ENCODE results near the gene ZBTB2. TPM values are rescaled to one million over a fixed set of nuclear protein-coding genes. Genes with fewer than 3 reads are reported as not detected.

Gene ZBTB2
- total RNA-seq, 1 experiment from 2014 or later, result 14.3 TPM

DNA sequence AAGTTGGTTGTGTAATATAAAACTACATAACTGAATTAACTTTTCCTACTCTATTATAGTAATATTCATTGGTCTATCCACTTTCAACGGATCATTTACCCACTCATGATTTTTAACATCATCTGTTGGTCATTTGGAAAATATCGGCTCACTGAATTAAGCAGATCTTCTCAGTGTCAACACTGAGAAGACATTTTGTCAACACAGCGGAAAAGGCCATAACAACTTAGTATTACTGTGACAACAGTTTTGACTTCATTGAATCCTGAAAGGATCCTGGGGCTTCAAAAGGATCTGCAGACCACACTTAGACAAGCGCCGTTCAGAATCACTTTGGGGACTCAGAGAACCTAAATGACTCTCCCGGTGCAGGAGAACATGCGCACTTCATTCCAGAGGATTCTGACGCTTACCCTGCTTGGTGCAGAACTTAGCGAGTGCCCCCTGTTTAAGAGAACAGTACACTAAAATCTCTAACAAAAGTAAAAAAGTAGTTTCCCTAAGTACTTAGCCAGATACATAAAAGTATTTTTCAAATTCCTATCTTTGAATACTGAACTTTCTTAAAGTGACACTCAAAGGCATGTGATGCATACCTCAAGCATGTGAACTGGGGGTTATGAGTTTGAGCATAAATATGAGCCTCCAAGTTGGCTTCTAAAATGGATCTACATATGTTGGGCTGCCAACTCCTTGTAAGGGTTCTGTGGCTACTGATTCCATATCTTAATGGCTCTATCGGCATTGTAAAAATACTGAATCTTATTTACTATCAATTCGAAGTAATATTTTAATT, 4.0 kb downstream of the ZBTB2 start:
- H3K27ac Mint-ChIP-seq, result no peak overlapping the region; the same call in 1 of the 2 replicates
- H3K27me3 Mint-ChIP-seq (ENCODE audit: low read depth), result no peaks in the 10 kb centered on the region
- H3K9me3 Mint-ChIP-seq, result no peaks in the 10 kb centered on the region
- H3K4me3 Mint-ChIP-seq, result no peak overlapping the region
- POLR2A ChIA-PET, result no interaction called here
- ATAC-seq, result no peak
- no peak for DNase-seq (ENCODE audit: low spot score)
- TF ChIP-seq TP53 (CRISPR knock-in tag; IDR thresholded peaks at IDR 0.05) (no peak), AR (CRISPR knock-in tag; IDR thresholded peaks at IDR 0.05) (no peak), ZNF121 (CRISPR knock-in tag; IDR thresholded peaks at IDR 0.05) (no peak), MLX (CRISPR knock-in tag; IDR thresholded peaks at IDR 0.05) (no peak), GTF2I (CRISPR knock-in tag; conservative IDR thresholded peaks at IDR 0.05) (no peak), MXD4 (CRISPR knock-in tag; IDR thresholded peaks at IDR 0.05; ENCODE audit: borderline replicate concordance) (no peak), NFYB (CRISPR knock-in tag; conservative IDR thresholded peaks at IDR 0.05; ENCODE audit: low read depth) (no peak), SP1 (CRISPR knock-in tag; conservative IDR thresholded peaks at IDR 0.05) (no peak), PREB (CRISPR knock-in tag; IDR thresholded peaks at IDR 0.05; ENCODE audit: borderline replicate concordance) (no peak), ZNF219 (CRISPR knock-in tag; IDR thresholded peaks at IDR 0.05; ENCODE audit: borderline replicate concordance) (no peak), GRHL2 (CRISPR knock-in tag; IDR thresholded peaks at IDR 0.05; ENCODE audit: insufficient replicate concordance, severe bottlenecking) (no peak), ZNF232 (CRISPR knock-in tag; IDR thresholded peaks at IDR 0.05) (no peak), PRRX2 (CRISPR knock-in tag; IDR thresholded peaks at IDR 0.05) (no peak), TEAD1 (CRISPR knock-in tag; IDR thresholded peaks at IDR 0.05) (no peak), ZBTB43 (CRISPR knock-in tag; IDR thresholded peaks at IDR 0.05) (no peak), MYBL2 (CRISPR knock-in tag; IDR thresholded peaks at IDR 0.05) (no peak), FOXK1 (CRISPR knock-in tag; IDR thresholded peaks at IDR 0.05) (no peak), ZBTB21 (CRISPR knock-in tag; IDR thresholded peaks at IDR 0.05; ENCODE audit: borderline replicate concordance) (no peak), EMX1 (CRISPR knock-in tag; IDR thresholded peaks at IDR 0.05) (no peak)
- H3K4me1 Mint-ChIP-seq, result peaks cover 34% of the 10 kb centered on the region
- CTCF ChIA-PET, result no interaction called here
- H3K36me3 Mint-ChIP-seq, result no peaks in the 10 kb centered on the region

DNA sequence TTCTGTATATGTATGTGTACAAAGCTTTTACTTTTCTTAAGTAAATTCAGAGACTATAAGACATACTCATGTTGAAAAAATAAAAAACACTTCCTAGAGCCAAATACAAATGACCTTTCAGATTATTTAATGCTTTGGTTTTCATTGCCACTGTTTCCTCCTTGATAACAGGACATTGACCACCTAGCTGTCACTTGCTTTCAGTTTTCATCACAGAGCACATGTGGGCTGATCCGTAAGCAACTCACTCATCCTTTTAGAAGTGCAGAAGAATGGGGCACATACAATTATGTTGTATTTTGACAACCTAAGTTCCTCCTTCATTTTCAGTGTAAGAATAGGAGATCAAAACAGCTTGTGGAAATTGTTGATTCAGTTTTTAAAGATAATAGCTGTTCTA, 6.2 kb downstream of the ZBTB2 start:
- H3K4me3 Mint-ChIP-seq, result no peak overlapping the region
- H3K27ac Mint-ChIP-seq, result peak overlapping the region; percentile 66; the same call in 1 of the 2 replicates
- ChIA-PET CTCF (no interaction called here), POLR2A (no interaction called here)
- H3K4me1 Mint-ChIP-seq, result peaks cover 42% of the 10 kb centered on the region
- ATAC-seq (no peak), DNase-seq (ENCODE audit: low spot score) (no peak)
- H3K27me3 Mint-ChIP-seq (ENCODE audit: low read depth), result no peaks in the 10 kb centered on the region
- no peaks in the 10 kb centered on the region for H3K36me3 Mint-ChIP-seq
- H3K9me3 Mint-ChIP-seq, result no peaks in the 10 kb centered on the region
- TF ChIP-seq, protein P1, sequence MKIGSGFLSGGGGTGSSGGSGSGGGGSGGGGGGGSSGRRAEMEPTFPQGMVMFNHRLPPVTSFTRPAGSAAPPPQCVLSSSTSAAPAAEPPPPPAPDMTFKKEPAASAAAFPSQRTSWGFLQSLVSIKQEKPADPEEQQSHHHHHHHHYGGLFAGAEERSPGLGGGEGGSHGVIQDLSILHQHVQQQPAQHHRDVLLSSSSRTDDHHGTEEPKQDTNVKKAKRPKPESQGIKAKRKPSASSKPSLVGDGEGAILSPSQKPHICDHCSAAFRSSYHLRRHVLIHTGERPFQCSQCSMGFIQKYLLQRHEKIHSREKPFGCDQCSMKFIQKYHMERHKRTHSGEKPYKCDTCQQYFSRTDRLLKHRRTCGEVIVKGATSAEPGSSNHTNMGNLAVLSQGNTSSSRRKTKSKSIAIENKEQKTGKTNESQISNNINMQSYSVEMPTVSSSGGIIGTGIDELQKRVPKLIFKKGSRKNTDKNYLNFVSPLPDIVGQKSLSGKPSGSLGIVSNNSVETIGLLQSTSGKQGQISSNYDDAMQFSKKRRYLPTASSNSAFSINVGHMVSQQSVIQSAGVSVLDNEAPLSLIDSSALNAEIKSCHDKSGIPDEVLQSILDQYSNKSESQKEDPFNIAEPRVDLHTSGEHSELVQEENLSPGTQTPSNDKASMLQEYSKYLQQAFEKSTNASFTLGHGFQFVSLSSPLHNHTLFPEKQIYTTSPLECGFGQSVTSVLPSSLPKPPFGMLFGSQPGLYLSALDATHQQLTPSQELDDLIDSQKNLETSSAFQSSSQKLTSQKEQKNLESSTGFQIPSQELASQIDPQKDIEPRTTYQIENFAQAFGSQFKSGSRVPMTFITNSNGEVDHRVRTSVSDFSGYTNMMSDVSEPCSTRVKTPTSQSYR (CRISPR knock-in tag; IDR thresholded peaks at IDR 0.05), result no peak
- no peak for TF ChIP-seq ZNF671 (CRISPR knock-in tag; IDR thresholded peaks at IDR 0.05)
- TF ChIP-seq, protein P2, sequence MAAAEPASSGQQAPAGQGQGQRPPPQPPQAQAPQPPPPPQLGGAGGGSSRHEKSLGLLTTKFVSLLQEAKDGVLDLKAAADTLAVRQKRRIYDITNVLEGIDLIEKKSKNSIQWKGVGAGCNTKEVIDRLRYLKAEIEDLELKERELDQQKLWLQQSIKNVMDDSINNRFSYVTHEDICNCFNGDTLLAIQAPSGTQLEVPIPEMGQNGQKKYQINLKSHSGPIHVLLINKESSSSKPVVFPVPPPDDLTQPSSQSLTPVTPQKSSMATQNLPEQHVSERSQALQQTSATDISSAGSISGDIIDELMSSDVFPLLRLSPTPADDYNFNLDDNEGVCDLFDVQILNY (CRISPR knock-in tag; IDR thresholded peaks at IDR 0.05), result no peak
- TF ChIP-seq CDX4 (CRISPR knock-in tag; IDR thresholded peaks at IDR 0.05; ENCODE audit: borderline replicate concordance), result no peak
- no peak for TF ChIP-seq OVOL2 (CRISPR knock-in tag; IDR thresholded peaks at IDR 0.05; ENCODE audit: borderline replicate concordance)
- no peak for TF ChIP-seq PREB (CRISPR knock-in tag; IDR thresholded peaks at IDR 0.05; ENCODE audit: borderline replicate concordance)
